GM21717 (cell line): ENCODE measurements around the gene SETD2.

Source experiments
- ATAC-seq: cut with Tn5 transposase; IDR thresholded peaks from one replicate; pipeline ENCODE4 v1.9.1; 2021; ENCODE audit warnings: mild to moderate bottlenecking, moderate library complexity; ENCODE audit not compliant: unreplicated experiment

Gene SETD2

GRCh38 chr3:46970391-46971091 lies 193.4 kb downstream of the SETD2 start:
- no peak for ATAC-seq

- no peak for ATAC-seq
Observed at GRCh38 chr3:46968783-46969428, 195.0 kb downstream of the SETD2 start.

- ATAC-seq = no peak
Observed at GRCh38 chr3:46966811-46967210, 197.1 kb downstream of the SETD2 start.
